HG02884 (cell line): ENCODE data around the gene CD68.
A peak's percentile ranks its signal among the peaks of the same experiment; 100 is the strongest.

Source experiments
- ATAC-seq: cut with Tn5 transposase; IDR thresholded peaks from one replicate; pipeline ENCODE4 v1.9.1; 2021; ENCODE audit warnings: mild to moderate bottlenecking, moderate library complexity; ENCODE audit not compliant: unreplicated experiment

The CD68 gene

GRCh38 chr17:7558544-7559319, 20.7 kb upstream of the CD68 start, which contains the start of gene TNFSF13:
Gene TNFSF13, plus strand, starts transcription at chr17:7558750. Its CDS starts 290 bp downstream, at chr17:7559040.
- no peak for ATAC-seq

- no peak for ATAC-seq
Measured at GRCh38 chr17:7559320-7560171, 19.9 kb upstream of the CD68 start.

GRCh38 chr17:7560172-7561027, 19.0 kb upstream of the CD68 start:
- ATAC-seq, result no peak

- no peak for ATAC-seq
Measured at GRCh38 chr17:7561028-7561575, 18.3 kb upstream of the CD68 start.

GRCh38 chr17:7561589-7562207, 17.7 kb upstream of the CD68 start, which contains the start of gene SENP3:
Gene SENP3, plus strand, starts transcription at chr17:7561919. Its CDS starts 1,158 bp downstream, at chr17:7563077.
- peak; percentile 41 for ATAC-seq

GRCh38 chr17:7562208-7562605, 17.2 kb upstream of the CD68 start:
- ATAC-seq, result no peak

GRCh38 chr17:7563115-7563869, 16.1 kb upstream of the CD68 start:
- ATAC-seq, result no peak

GRCh38 chr17:7569571-7569970, 9.9 kb upstream of the CD68 start:
- no peak for ATAC-seq

GRCh38 chr17:7570351-7570750, 9.1 kb upstream of the CD68 start:
- ATAC-seq, result no peak

GRCh38 chr17:7572338-7572587, 7.2 kb upstream of the CD68 start:
- ATAC-seq, result no peak

- peak; percentile 82 for ATAC-seq
Measured at GRCh38 chr17:7572588-7573323, 6.7 kb upstream of the CD68 start.

- no peak for ATAC-seq
Measured at GRCh38 chr17:7573324-7574080, 5.9 kb upstream of the CD68 start.

- ATAC-seq, result no peak
Measured at GRCh38 chr17:7574176-7574953, 5.1 kb upstream of the CD68 start.

GRCh38 chr17:7575481-7575883, 4.0 kb upstream of the CD68 start:
- no peak for ATAC-seq

- ATAC-seq, result no peak
Measured at GRCh38 chr17:7575959-7576358, 3.5 kb upstream of the CD68 start.

- no peak for ATAC-seq
Measured at GRCh38 chr17:7576432-7576937, 3.0 kb upstream of the CD68 start.
